HEK293 (cell line): ENCODE measurements around the gene MAVS.

Source experiments
- ATF2 ChIP-seq: fragments of 450-650 bp; formaldehyde crosslinking; IDR thresholded peaks from 2 replicates; pipeline ENCODE4 v1.5.1; 2016; ENCODE audit warnings: missing biosample characterization, missing genetic modification characterization, low read depth
- FEZF1 ChIP-seq: fragments of 450-650 bp; formaldehyde crosslinking; IDR thresholded peaks from 2 replicates; pipeline ENCODE4 v1.5.1; 2016; ENCODE audit warnings: missing biosample characterization, missing genetic modification characterization
- GLIS2 ChIP-seq: fragments of 450-650 bp; formaldehyde crosslinking; IDR thresholded peaks from 2 replicates; pipeline ENCODE4 v1.5.1; 2016; ENCODE audit warnings: missing biosample characterization, missing genetic modification characterization
- IKZF3 ChIP-seq: fragments of 450-650 bp; IDR thresholded peaks from 2 replicates; pipeline ENCODE4 v1.5.0; 2018; ENCODE audit warnings: missing biosample characterization, mild to moderate bottlenecking, missing genetic modification characterization, moderate library complexity
- KLF1 ChIP-seq: fragments of 450-650 bp; formaldehyde crosslinking; IDR thresholded peaks from 2 replicates; pipeline ENCODE4 v1.5.1; 2016; ENCODE audit warnings: missing biosample characterization, missing genetic modification characterization
- KLF10 ChIP-seq: fragments of 450-650 bp; IDR thresholded peaks from 2 replicates; pipeline ENCODE4 v1.5.1; 2018; ENCODE audit warnings: missing biosample characterization, mild to moderate bottlenecking, missing genetic modification characterization
- KLF17 ChIP-seq: fragments of 450-650 bp; formaldehyde crosslinking; IDR thresholded peaks from 2 replicates; pipeline ENCODE4 v1.5.1; 2016; ENCODE audit warnings: missing biosample characterization, missing genetic modification characterization
- MZF1 ChIP-seq: fragments of 450-650 bp; formaldehyde crosslinking; IDR thresholded peaks from 2 replicates; pipeline ENCODE4 v1.5.1; 2017; ENCODE audit warnings: missing biosample characterization, missing genetic modification characterization, borderline replicate concordance
- RBAK ChIP-seq: fragments of 450-650 bp; formaldehyde crosslinking; IDR thresholded peaks from 2 replicates; pipeline ENCODE4 v1.5.1; 2016; ENCODE audit warnings: missing biosample characterization, missing genetic modification characterization
- TSHZ1 ChIP-seq: fragments of 450-650 bp; formaldehyde crosslinking; IDR thresholded peaks from 2 replicates; pipeline ENCODE4 v1.5.1; 2016; ENCODE audit warnings: missing biosample characterization, missing genetic modification characterization, borderline replicate concordance
- YY1 ChIP-seq: fragments of 450-650 bp; formaldehyde crosslinking; IDR thresholded peaks from 2 replicates; pipeline ENCODE4 v1.5.1; 2018; ENCODE audit warnings: missing biosample characterization, missing genetic modification characterization
- YY2 ChIP-seq: fragments of 450-650 bp; formaldehyde crosslinking; IDR thresholded peaks from 2 replicates; pipeline ENCODE4 v1.5.1; 2016; ENCODE audit warnings: missing biosample characterization, missing genetic modification characterization
- ZBTB20 ChIP-seq: fragments of 450-650 bp; formaldehyde crosslinking; IDR thresholded peaks from 2 replicates; pipeline ENCODE4 v1.5.1; 2016; ENCODE audit warnings: missing biosample characterization, missing genetic modification characterization
- ZBTB48 ChIP-seq: fragments of 450-650 bp; formaldehyde crosslinking; IDR thresholded peaks from 2 replicates; pipeline ENCODE4 v1.5.1; 2016; ENCODE audit warnings: missing biosample characterization, missing genetic modification characterization
- ZBTB7A ChIP-seq: fragments of 450-650 bp; formaldehyde crosslinking; IDR thresholded peaks from 2 replicates; pipeline ENCODE4 v1.5.1; 2016; ENCODE audit warnings: low read depth, missing biosample characterization, missing genetic modification characterization
- ZFP3 ChIP-seq: fragments of 450-650 bp; formaldehyde crosslinking; IDR thresholded peaks from 2 replicates; pipeline ENCODE4 v1.5.1; 2016; ENCODE audit warnings: low read depth, missing biosample characterization, missing genetic modification characterization
- ZIC2 ChIP-seq: fragments of 450-650 bp; formaldehyde crosslinking; IDR thresholded peaks from 2 replicates; pipeline ENCODE4 v1.5.1; 2016; ENCODE audit warnings: missing biosample characterization, missing genetic modification characterization
- ZNF10 ChIP-seq: fragments of 450-650 bp; formaldehyde crosslinking; IDR thresholded peaks from 2 replicates; pipeline ENCODE4 v1.5.1; 2017; ENCODE audit warnings: missing biosample characterization, missing genetic modification characterization
- ZNF132 ChIP-seq: fragments of 450-650 bp; formaldehyde crosslinking; IDR thresholded peaks from 2 replicates; pipeline ENCODE4 v1.5.1; 2017; ENCODE audit warnings: missing biosample characterization, missing genetic modification characterization, borderline replicate concordance
- ZNF19 ChIP-seq: fragments of 450-650 bp; formaldehyde crosslinking; IDR thresholded peaks from 2 replicates; pipeline ENCODE4; 2016; ENCODE audit warnings: missing biosample characterization, missing genetic modification characterization, low read depth
- ZNF280C ChIP-seq: fragments of 450-650 bp; formaldehyde crosslinking; IDR thresholded peaks from 2 replicates; pipeline ENCODE4 v1.5.1; 2016; ENCODE audit warnings: missing biosample characterization, missing genetic modification characterization
- ZNF280D ChIP-seq: fragments of 450-650 bp; formaldehyde crosslinking; IDR thresholded peaks from 2 replicates; pipeline ENCODE4 v1.5.1; 2016; ENCODE audit warnings: missing biosample characterization, missing genetic modification characterization
- ZNF423 ChIP-seq: fragments of 450-650 bp; formaldehyde crosslinking; IDR thresholded peaks from 2 replicates; pipeline ENCODE4 v1.5.1; 2016; ENCODE audit warnings: missing biosample characterization, missing genetic modification characterization
- ZNF514 ChIP-seq: fragments of 450-650 bp; formaldehyde crosslinking; IDR thresholded peaks from 2 replicates; pipeline ENCODE4 v1.5.1; 2016; ENCODE audit warnings: missing biosample characterization, missing genetic modification characterization
- ZNF561 ChIP-seq: fragments of 450-650 bp; IDR thresholded peaks from 2 replicates; pipeline ENCODE4 v1.5.1; 2018; ENCODE audit warnings: missing biosample characterization, missing genetic modification characterization, borderline replicate concordance
- ZNF660 ChIP-seq: fragments of 450-650 bp; IDR thresholded peaks from 2 replicates; pipeline ENCODE4 v1.5.1; 2018; ENCODE audit warnings: missing biosample characterization, mild to moderate bottlenecking, missing genetic modification characterization
- ZNF677 ChIP-seq: fragments of 450-650 bp; IDR thresholded peaks from 2 replicates; pipeline ENCODE4 v1.5.0; 2018; ENCODE audit warnings: missing biosample characterization, mild to moderate bottlenecking, missing genetic modification characterization, moderate library complexity
- ZNF776 ChIP-seq: fragments of 450-650 bp; formaldehyde crosslinking; IDR thresholded peaks from 2 replicates; pipeline ENCODE4 v1.5.0; 2017; ENCODE audit warnings: missing biosample characterization, missing genetic modification characterization, borderline replicate concordance
- ZSCAN30 ChIP-seq: fragments of 450-650 bp; IDR thresholded peaks from 2 replicates; pipeline ENCODE4 v1.5.1; 2018; ENCODE audit warnings: missing biosample characterization, mild to moderate bottlenecking, missing genetic modification characterization, moderate library complexity
- ZSCAN4 ChIP-seq: fragments of 450-650 bp; formaldehyde crosslinking; IDR thresholded peaks from 2 replicates; pipeline ENCODE4 v1.5.1; 2017; ENCODE audit warnings: missing biosample characterization, missing genetic modification characterization

MAVS gene

GRCh38 chr20:3911956-3912355, 65.3 kb downstream of the MAVS start (continued):
- no peak for TF ChIP-seq ATF2 (tag by site-specific recombination)
- TF ChIP-seq GLIS2 (tag by site-specific recombination), result no peak
- TF ChIP-seq KLF1 (tag by site-specific recombination), result no peak
- peak; percentile 46; the same call in 1 of the 2 replicates for TF ChIP-seq IKZF3 (tag by site-specific recombination)
- no peak for TF ChIP-seq YY1
- TF ChIP-seq KLF10 (tag by site-specific recombination), result no peak
- no peak for TF ChIP-seq TSHZ1 (tag by site-specific recombination)
- TF ChIP-seq ZNF660 (tag by site-specific recombination), result no peak
- no peak for TF ChIP-seq ZBTB48 (tag by site-specific recombination)
- no peak for TF ChIP-seq ZSCAN4 (tag by site-specific recombination)
- TF ChIP-seq ZIC2 (tag by site-specific recombination), result no peak
- no peak for TF ChIP-seq FEZF1
- TF ChIP-seq ZNF19 (tag by site-specific recombination), result no peak
- TF ChIP-seq ZNF280C (tag by site-specific recombination), result no peak
- TF ChIP-seq ZNF280D (tag by site-specific recombination), result no peak
- no peak for TF ChIP-seq ZBTB7A (tag by site-specific recombination)
- no peak for TF ChIP-seq ZNF776 (tag by site-specific recombination)
- TF ChIP-seq KLF17, result 0 out of 2 replicates have a peak, but pooled peaks have one; percentile 16
- no peak for TF ChIP-seq RBAK (tag by site-specific recombination)
- TF ChIP-seq ZNF561, result no peak
- TF ChIP-seq ZSCAN30 (tag by site-specific recombination), result no peak
- TF ChIP-seq ZNF423 (tag by site-specific recombination), result no peak
- no peak for TF ChIP-seq ZNF677 (tag by site-specific recombination)
- TF ChIP-seq ZNF10 (tag by site-specific recombination), result no peak
- TF ChIP-seq MZF1 (tag by site-specific recombination), result no peak
- TF ChIP-seq ZNF514, result no peak
- no peak for TF ChIP-seq ZNF132 (tag by site-specific recombination)
- no peak for TF ChIP-seq YY2 (tag by site-specific recombination)
- no peak for TF ChIP-seq ZFP3 (tag by site-specific recombination)
- TF ChIP-seq ZBTB20 (tag by site-specific recombination), result no peak
